SK-N-SH (cell line): ENCODE data around the gene BAIAP2. TPM values are rescaled to one million over a fixed set of nuclear protein-coding genes. Genes with fewer than 3 reads are reported as not detected.

Source experiments
- CTCF ChIA-PET: fragments of 300-600, 350-600 bp; formaldehyde crosslinking; extraction: SDS; loops from one replicate; lab custom pipeline; 2021; lab: Yijun Ruan, JAX
- POLR2A ChIA-PET: fragments of 350-600 bp; sonication (Branson Sonifier 250); formaldehyde crosslinking; extraction: SDS; loops from one replicate; lab custom pipeline; 2020; ENCODE audit warnings: antibody characterized with exemption, inconsistent platforms; lab: Yijun Ruan, JAX
- DNase-seq: peaks from one replicate; pipeline ENCODE4 v3.0.0; 2012
- H2AFZ ChIP-seq: fragments of 200-600 bp; sonication (generic); 2 replicates; pipeline ENCODE4 v1.8.1; 2016; ENCODE audit warnings: antibody characterized with exemption, mild to moderate bottlenecking, low read depth
- H3F3A ChIP-seq: fragments of 200-600 bp; sonication (generic); replicated peaks from 2 replicates; pipeline ENCODE3; 2016; ENCODE audit warnings: antibody characterized with exemption, mild to moderate bottlenecking; ENCODE audit not compliant: insufficient read depth
- H3K27ac ChIP-seq, 2 experiments: fragments of 200-500 bp in 1 of 2; fragments of 200-600 bp in 1 of 2; sonication (Bioruptor generic) in 1 of 2; sonication (generic), shearing (Covaris generic) in 1 of 2; 2 replicates each; pipeline versions ENCODE4 v1.5.1 to v1.6.1; 2014 to 2016; ENCODE audit warnings: low read depth in 2 of 2, inconsistent platforms in 1 of 2, low read length in 1 of 2, mild to moderate bottlenecking in 1 of 2, mixed read lengths in 1 of 2
- H3K27me3 ChIP-seq: fragments of 200-600 bp; sonication (generic), shearing (Covaris generic); 2 replicates; pipeline ENCODE4 v1.6.1; 2016; ENCODE audit warnings: mixed run types; ENCODE audit not compliant: insufficient read depth
- H3K36me3 ChIP-seq, 2 experiments: fragments of 200-500 bp in 1 of 2; fragments of 200-600 bp in 1 of 2; sonication (Bioruptor generic) in 1 of 2; sonication (generic) in 1 of 2; replicated peaks in 1 of 2; 2 replicates each; pipeline versions ENCODE3 to v1.5.1; 2014 to 2016; ENCODE audit warnings: low read length in 1 of 2, mild to moderate bottlenecking in 1 of 2; ENCODE audit not compliant: insufficient read depth in 2 of 2, control insufficient read depth in 1 of 2
- H3K4me1 ChIP-seq, 2 experiments: fragments of 200-500 bp in 1 of 2; fragments of 200-600 bp in 1 of 2; sonication (Bioruptor generic) in 1 of 2; sonication (generic), shearing (Covaris generic) in 1 of 2; 2 replicates each; pipeline versions ENCODE4 v1.5.1 to v1.6.1; 2014 to 2016; ENCODE audit warnings: low read depth in 1 of 2, low read length in 1 of 2, mixed run types in 1 of 2; ENCODE audit not compliant: insufficient read depth in 2 of 2, control insufficient read depth in 1 of 2
- H3K4me2 ChIP-seq: fragments of 200-600 bp; sonication (generic), shearing (Covaris generic); 2 replicates; pipeline ENCODE4 v1.6.1; 2017; ENCODE audit warnings: mixed run types
- H3K4me3 ChIP-seq, 2 experiments: fragments of 200-500 bp in 1 of 2; fragments of 200-600 bp in 1 of 2; sonication (Bioruptor generic) in 1 of 2; sonication (generic), shearing (Covaris generic) in 1 of 2; 2 replicates each; pipeline versions ENCODE4 v1.5.1 to v1.8.1; 2014 to 2016; ENCODE audit warnings: low read depth in 2 of 2, inconsistent platforms in 1 of 2, low read length in 1 of 2, mild to moderate bottlenecking in 1 of 2, mixed read lengths in 1 of 2, moderate library complexity in 1 of 2
- H3K79me2 ChIP-seq: fragments of 200-600 bp; sonication (generic); 2 replicates; pipeline ENCODE4 v1.8.1; 2017; ENCODE audit warnings: mild to moderate bottlenecking; ENCODE audit not compliant: insufficient read depth
- H3K9ac ChIP-seq: fragments of 200-600 bp; sonication (generic); 2 replicates; pipeline ENCODE4 v1.6.1; 2017; ENCODE audit warnings: mixed run types
- H3K9me2 ChIP-seq: fragments of 200-600 bp; sonication (generic); 2 replicates; pipeline ENCODE4 v1.6.1; 2017; ENCODE audit warnings: mixed run types
- H3K9me3 ChIP-seq: fragments of 200-600 bp; sonication (generic); 2 replicates; pipeline ENCODE4 v1.6.1; 2017; ENCODE audit warnings: mixed run types, mild to moderate bottlenecking, moderate library complexity
- H4K20me1 ChIP-seq: fragments of 200-600 bp; sonication (generic); 2 replicates; pipeline ENCODE4 v1.6.1; 2017; ENCODE audit warnings: mild to moderate bottlenecking, mixed run types; ENCODE audit not compliant: insufficient read depth
- CHD2 ChIP-seq: fragments of 150-350 bp; IDR thresholded peaks from 2 replicates; pipeline ENCODE4 v1.6.1; 2018; ENCODE audit warnings: low read length; ENCODE audit not compliant: partially characterized antibody
- CTCF ChIP-seq: fragments of 200-600 bp; sonication (generic); IDR thresholded peaks from 2 replicates; pipeline ENCODE4 v1.6.1; 2017; ENCODE audit warnings: antibody characterized with exemption, mild to moderate bottlenecking, moderate library complexity
- EP300 ChIP-seq, 2 experiments: IDR thresholded peaks; 2 replicates each; pipeline versions ENCODE4 v1.4.0 to v1.6.1; 2012; ENCODE audit warnings: borderline replicate concordance in 1 of 2, low read depth in 1 of 2, low read length in 1 of 2
- EZH2phosphoT487 ChIP-seq: fragments of 200-600 bp; sonication (generic); IDR thresholded peaks from 2 replicates; pipeline ENCODE4 v1.6.1; 2017; ENCODE audit warnings: low read depth, mixed run types, mild to moderate bottlenecking, antibody characterized with exemption, moderate library complexity, borderline replicate concordance
- FOSL2 ChIP-seq: IDR thresholded peaks from 2 replicates; pipeline ENCODE4 v1.4.0; 2012; ENCODE audit warnings: low read depth, mild to moderate bottlenecking, moderate library complexity, borderline replicate concordance
- GATA2 ChIP-seq: sonication (generic); formaldehyde crosslinking; IDR thresholded peaks from 2 replicates; pipeline ENCODE4 v1.5.0; 2020; ENCODE audit warnings: mild to moderate bottlenecking, missing genetic modification reagents
- IRF3 ChIP-seq: fragments of 150-350 bp; IDR thresholded peaks from 2 replicates; pipeline ENCODE4 v1.6.1; 2016; ENCODE audit warnings: mild to moderate bottlenecking, low read depth, low read length
- JUND ChIP-seq: IDR thresholded peaks from 2 replicates; pipeline ENCODE4 v1.4.0; 2012
- MEF2A ChIP-seq: IDR thresholded peaks from 2 replicates; pipeline ENCODE4 v1.4.0; 2012; ENCODE audit warnings: low read depth, borderline replicate concordance
- NFIC ChIP-seq: IDR thresholded peaks from 2 replicates; pipeline ENCODE4 v1.4.0; 2012; ENCODE audit warnings: borderline replicate concordance
- NRF1 ChIP-seq: IDR thresholded peaks from 2 replicates; pipeline ENCODE4 v1.6.1; 2012; ENCODE audit warnings: low read depth, mild to moderate bottlenecking, low read length
- PBX3 ChIP-seq: IDR thresholded peaks from 2 replicates; pipeline ENCODE4; 2012
- POLR2AphosphoS5 ChIP-seq: IDR thresholded peaks from 2 replicates; pipeline ENCODE4 v1.6.1; 2012; ENCODE audit warnings: low read depth, low read length
- RAD21 ChIP-seq: IDR thresholded peaks from 2 replicates; pipeline ENCODE4 v1.6.1; 2012; ENCODE audit warnings: mild to moderate bottlenecking, low read length
- RCOR1 ChIP-seq: fragments of 150-350 bp; IDR thresholded peaks from 2 replicates; pipeline ENCODE4 v1.6.1; 2017; ENCODE audit warnings: antibody characterized with exemption, low read length
- RFX5 ChIP-seq: IDR thresholded peaks from 2 replicates; pipeline ENCODE4 v1.6.1; 2012; ENCODE audit warnings: mild to moderate bottlenecking, improper control_type of control experiment, low read length
- RXRA ChIP-seq: IDR thresholded peaks from 2 replicates; pipeline ENCODE4 v1.4.0; 2012; ENCODE audit warnings: low read depth, mild to moderate bottlenecking, borderline replicate concordance
- TAF1 ChIP-seq: IDR thresholded peaks from 2 replicates; pipeline ENCODE4 v1.6.1; 2012; ENCODE audit warnings: low read depth, mild to moderate bottlenecking, low read length, moderate library complexity, borderline replicate concordance
- USF1 ChIP-seq: IDR thresholded peaks from 2 replicates; pipeline ENCODE4 v1.4.0; 2012; ENCODE audit warnings: low read depth, borderline replicate concordance
- ZBTB33 ChIP-seq: IDR thresholded peaks from 2 replicates; pipeline ENCODE4 v1.4.0; 2012; ENCODE audit warnings: low read depth, borderline replicate concordance
- WGBS: methylation state at CpG from one replicate; pipeline ENCODE4 v1.1.6; 2017; ENCODE audit warnings: low lambda C conversion rate; 5-methylcytosine and 5-hydroxymethylcytosine counted together
- polyA plus RNA-seq, 3 experiments: library from polyadenylated mRNA; depleted of rRNA; stranded (reverse); fragments of >200 nt; gene quantifications; 2 replicates each; pipeline ENCODE4 v1.2.3, GENCODE V29; 2012

Gene BAIAP2
- polyA plus RNA-seq, 1 of the 3 experiments (the other 2 are of a cell fraction): 19.8 TPM

GRCh38 chr17:81070541-81071246 lies 35.7 kb downstream of the BAIAP2 start (continued):
- TF ChIP-seq IRF3: no peak

- Histone ChIP-seq H2AFZ (no peak overlapping the region), H3K9me3 (no peaks in the 10 kb centered on the region), H3K4me1 (peaks cover 0 to 48% of the 10 kb centered on the region in 2 experiments; a peak in 1 of 4 replicates), H3K4me3 (no peak overlapping the region), H3K9ac (no peak overlapping the region), H4K20me1 (0 out of 2 replicates have a peak, but pooled peaks cover 4% of the 10 kb centered on the region), H3K9me2 (no peaks in the 10 kb centered on the region), H3K79me2 (no peaks in the 10 kb centered on the region), H3K36me3 (no peaks in the 10 kb centered on the region), H3F3A (no peaks in the 10 kb centered on the region), H3K4me2 (no peak overlapping the region), H3K27me3 (no peaks in the 10 kb centered on the region), H3K27ac (no peak overlapping the region)
- POLR2A ChIA-PET: no interaction called here
- WGBS: 91% methylated on average over 39 of the region's 39 CpGs
- DNase-seq: no peak
- no peak for TF ChIP-seq MEF2A
- no peak for TF ChIP-seq FOSL2
- TF ChIP-seq CHD2: no peak
- no peak for TF ChIP-seq POLR2AphosphoS5
- TF ChIP-seq NFIC: no peak
- TF ChIP-seq NRF1: no peak
- no peak for TF ChIP-seq USF1
- TF ChIP-seq RXRA: no peak
- TF ChIP-seq EP300 (IDR thresholded peaks at IDR 0.05; ENCODE audit: borderline replicate concordance in 1 of 2, low read depth in 1 of 2, low read length in 1 of 2): no peak
- no peak for TF ChIP-seq JUND
- no peak for TF ChIP-seq RFX5
- no peak for TF ChIP-seq RAD21
- no peak for TF ChIP-seq PBX3
- TF ChIP-seq CTCF: no peak
- TF ChIP-seq RCOR1: no peak
- TF ChIP-seq GATA2: no peak
- no peak for TF ChIP-seq ZBTB33
- TF ChIP-seq EZH2phosphoT487: no peak
- no peak for TF ChIP-seq TAF1
- CTCF ChIA-PET: interaction anchor here (1.2 to 3.3 kb wide), 6 partner anchors 19 to 48 kb away, joined by 3 to 10 read pairs (median 4); no protein-coding TSS in a partner anchor
Observed at GRCh38 chr17:81071761-81072741, 37.1 kb downstream of the BAIAP2 start.
